PC-3 (cell line): ENCODE measurements around the gene TERC.
"Not testable (repeated sequence)": the region's sequence is repeated elsewhere in the genome, so short reads cannot be mapped to it uniquely, and the experiment has no call there.

Source experiments
- EZH2phosphoT487 ChIP-seq: fragments of 300-600 bp; sonication (generic); IDR thresholded peaks from 2 replicates; pipeline ENCODE4 v1.6.1; 2018; ENCODE audit warnings: mild to moderate bottlenecking, antibody characterized with exemption, low read length, borderline replicate concordance
- TF ChIP-seq, protein P1 (sequence below): fragments of 300-600 bp; sonication (generic); conservative IDR thresholded peaks from 2 replicates; pipeline ENCODE4 v1.5.1; 2017; ENCODE audit warnings: antibody characterized with exemption, low read depth, mild to moderate bottlenecking, low read length

DNA sequence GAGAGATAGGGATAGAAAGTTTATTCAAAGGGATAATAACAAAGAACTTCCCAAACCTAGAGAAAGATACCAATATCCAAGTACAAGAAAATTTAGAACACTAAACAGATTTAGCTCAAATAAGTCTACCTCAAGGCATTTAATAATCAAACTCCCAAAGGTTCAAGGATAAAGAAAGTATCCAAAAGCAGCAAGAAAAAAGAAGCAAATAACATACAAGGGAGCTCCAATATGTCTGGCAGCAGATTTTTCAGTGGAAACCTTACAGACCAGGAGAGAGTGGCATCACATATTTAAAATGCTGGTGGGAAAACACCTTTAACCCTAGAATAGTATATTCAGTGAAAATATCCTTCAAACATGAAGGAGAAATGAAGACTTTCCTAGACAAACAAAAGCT is 33.0 kb downstream of the TERC start:
- TF ChIP-seq, protein P1, sequence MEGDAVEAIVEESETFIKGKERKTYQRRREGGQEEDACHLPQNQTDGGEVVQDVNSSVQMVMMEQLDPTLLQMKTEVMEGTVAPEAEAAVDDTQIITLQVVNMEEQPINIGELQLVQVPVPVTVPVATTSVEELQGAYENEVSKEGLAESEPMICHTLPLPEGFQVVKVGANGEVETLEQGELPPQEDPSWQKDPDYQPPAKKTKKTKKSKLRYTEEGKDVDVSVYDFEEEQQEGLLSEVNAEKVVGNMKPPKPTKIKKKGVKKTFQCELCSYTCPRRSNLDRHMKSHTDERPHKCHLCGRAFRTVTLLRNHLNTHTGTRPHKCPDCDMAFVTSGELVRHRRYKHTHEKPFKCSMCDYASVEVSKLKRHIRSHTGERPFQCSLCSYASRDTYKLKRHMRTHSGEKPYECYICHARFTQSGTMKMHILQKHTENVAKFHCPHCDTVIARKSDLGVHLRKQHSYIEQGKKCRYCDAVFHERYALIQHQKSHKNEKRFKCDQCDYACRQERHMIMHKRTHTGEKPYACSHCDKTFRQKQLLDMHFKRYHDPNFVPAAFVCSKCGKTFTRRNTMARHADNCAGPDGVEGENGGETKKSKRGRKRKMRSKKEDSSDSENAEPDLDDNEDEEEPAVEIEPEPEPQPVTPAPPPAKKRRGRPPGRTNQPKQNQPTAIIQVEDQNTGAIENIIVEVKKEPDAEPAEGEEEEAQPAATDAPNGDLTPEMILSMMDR = not testable (repeated sequence)
- not testable (repeated sequence) for TF ChIP-seq EZH2phosphoT487
